Measurements from ENCODE around the gene FAAP20. TPM values are rescaled to one million over a fixed set of nuclear protein-coding genes. Genes with fewer than 3 reads are reported as not detected.

The FAAP20 gene
- polyA plus RNA-seq, 2 of the 4 experiments (the other 2 are of a cell fraction): 5.1 to 26.0 TPM

DNA sequence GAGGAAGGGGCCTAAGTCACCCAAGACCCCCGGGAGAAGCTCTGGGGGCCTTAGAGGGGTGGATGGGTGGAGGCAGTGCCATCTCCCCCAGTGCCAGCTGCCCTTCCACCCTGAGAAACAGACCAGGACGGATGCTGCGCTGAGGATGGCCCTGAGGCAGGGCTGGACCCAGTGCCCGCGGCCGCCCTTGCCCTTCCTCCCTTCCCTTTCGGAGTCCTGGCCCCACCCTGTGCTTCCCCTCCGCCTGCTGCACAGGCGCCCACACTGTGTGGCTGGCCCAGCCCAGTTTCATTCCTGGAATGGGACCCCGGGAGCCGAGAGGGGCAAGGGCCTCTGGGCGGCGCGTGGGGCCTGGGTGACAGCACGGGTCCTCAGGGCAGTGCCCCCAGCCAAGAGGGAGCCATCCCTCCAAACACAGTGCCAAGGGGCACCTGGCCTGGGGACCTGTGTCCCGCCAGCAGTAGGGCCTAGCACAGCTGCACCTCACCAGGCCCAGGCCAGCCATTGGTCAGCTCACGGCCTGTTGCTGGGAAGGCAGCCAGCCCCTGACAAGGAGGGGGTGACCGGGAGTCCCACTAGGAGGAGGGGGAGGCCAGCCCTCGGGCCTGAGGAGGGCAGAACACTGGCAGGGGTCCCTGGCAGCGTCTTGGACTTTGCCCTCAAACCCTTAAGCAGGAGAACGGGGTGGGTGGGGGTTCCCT, 20.1 kb upstream of the FAAP20 start:
- ATAC-seq (no peak), DNase-seq (ENCODE audit: low read depth in 1 of 2, low spot score in 1 of 2) (no peak), FAIRE-seq (no peak)
- Histone ChIP-seq H3K27ac (peak overlapping the region; percentile 99 to 100; a peak in 4 of 6 replicates), H3K4me1 (peaks cover 36% of the 10 kb centered on the region), H3K4me3 (no peak overlapping the region), H3K9me3 (no peaks in the 10 kb centered on the region), H3K4me2 (no peak overlapping the region)
- no peak for TF ChIP-seq KDM1A (IDR thresholded peaks at IDR 0.05; ENCODE audit: low read depth)
- no peak for TF ChIP-seq NPAS2 (CRISPR knock-in tag; IDR thresholded peaks at IDR 0.05; ENCODE audit: borderline replicate concordance)
- TF ChIP-seq EP300 (IDR thresholded peaks at IDR 0.05): no peak
- TF ChIP-seq, protein P1, sequence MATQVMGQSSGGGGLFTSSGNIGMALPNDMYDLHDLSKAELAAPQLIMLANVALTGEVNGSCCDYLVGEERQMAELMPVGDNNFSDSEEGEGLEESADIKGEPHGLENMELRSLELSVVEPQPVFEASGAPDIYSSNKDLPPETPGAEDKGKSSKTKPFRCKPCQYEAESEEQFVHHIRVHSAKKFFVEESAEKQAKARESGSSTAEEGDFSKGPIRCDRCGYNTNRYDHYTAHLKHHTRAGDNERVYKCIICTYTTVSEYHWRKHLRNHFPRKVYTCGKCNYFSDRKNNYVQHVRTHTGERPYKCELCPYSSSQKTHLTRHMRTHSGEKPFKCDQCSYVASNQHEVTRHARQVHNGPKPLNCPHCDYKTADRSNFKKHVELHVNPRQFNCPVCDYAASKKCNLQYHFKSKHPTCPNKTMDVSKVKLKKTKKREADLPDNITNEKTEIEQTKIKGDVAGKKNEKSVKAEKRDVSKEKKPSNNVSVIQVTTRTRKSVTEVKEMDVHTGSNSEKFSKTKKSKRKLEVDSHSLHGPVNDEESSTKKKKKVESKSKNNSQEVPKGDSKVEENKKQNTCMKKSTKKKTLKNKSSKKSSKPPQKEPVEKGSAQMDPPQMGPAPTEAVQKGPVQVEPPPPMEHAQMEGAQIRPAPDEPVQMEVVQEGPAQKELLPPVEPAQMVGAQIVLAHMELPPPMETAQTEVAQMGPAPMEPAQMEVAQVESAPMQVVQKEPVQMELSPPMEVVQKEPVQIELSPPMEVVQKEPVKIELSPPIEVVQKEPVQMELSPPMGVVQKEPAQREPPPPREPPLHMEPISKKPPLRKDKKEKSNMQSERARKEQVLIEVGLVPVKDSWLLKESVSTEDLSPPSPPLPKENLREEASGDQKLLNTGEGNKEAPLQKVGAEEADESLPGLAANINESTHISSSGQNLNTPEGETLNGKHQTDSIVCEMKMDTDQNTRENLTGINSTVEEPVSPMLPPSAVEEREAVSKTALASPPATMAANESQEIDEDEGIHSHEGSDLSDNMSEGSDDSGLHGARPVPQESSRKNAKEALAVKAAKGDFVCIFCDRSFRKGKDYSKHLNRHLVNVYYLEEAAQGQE (IDR thresholded peaks at IDR 0.05): no peak
- no peak for TF ChIP-seq EHF (CRISPR knock-in tag; IDR thresholded peaks at IDR 0.05)
- TF ChIP-seq, protein P2, sequence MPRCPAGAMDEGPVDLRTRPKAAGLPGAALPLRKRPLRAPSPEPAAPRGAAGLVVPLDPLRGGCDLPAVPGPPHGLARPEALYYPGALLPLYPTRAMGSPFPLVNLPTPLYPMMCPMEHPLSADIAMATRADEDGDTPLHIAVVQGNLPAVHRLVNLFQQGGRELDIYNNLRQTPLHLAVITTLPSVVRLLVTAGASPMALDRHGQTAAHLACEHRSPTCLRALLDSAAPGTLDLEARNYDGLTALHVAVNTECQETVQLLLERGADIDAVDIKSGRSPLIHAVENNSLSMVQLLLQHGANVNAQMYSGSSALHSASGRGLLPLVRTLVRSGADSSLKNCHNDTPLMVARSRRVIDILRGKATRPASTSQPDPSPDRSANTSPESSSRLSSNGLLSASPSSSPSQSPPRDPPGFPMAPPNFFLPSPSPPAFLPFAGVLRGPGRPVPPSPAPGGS (IDR thresholded peaks at IDR 0.05): no peak
- TF ChIP-seq RCOR1 (IDR thresholded peaks at IDR 0.05; ENCODE audit: low read depth, low read length): no peak
- no peak for TF ChIP-seq POLR2AphosphoS2 (conservative IDR thresholded peaks at IDR 0.05; ENCODE audit: low read length)
- no peak for TF ChIP-seq HOXB5 (CRISPR knock-in tag; IDR thresholded peaks at IDR 0.05)
- TF ChIP-seq, protein P3, sequence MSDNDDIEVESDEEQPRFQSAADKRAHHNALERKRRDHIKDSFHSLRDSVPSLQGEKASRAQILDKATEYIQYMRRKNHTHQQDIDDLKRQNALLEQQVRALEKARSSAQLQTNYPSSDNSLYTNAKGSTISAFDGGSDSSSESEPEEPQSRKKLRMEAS (IDR thresholded peaks at IDR 0.05): no peak
- ChIA-PET POLR2A (no interaction called here), CTCF (interaction anchor here (0.5 kb wide), 1 partner anchor 20 kb away, joined by 3 read pairs; no protein-coding TSS in a partner anchor)
- WGBS (ENCODE audit: missing lambda C conversion rate): 86% methylated on average over 7 of the region's 21 CpGs

DNA sequence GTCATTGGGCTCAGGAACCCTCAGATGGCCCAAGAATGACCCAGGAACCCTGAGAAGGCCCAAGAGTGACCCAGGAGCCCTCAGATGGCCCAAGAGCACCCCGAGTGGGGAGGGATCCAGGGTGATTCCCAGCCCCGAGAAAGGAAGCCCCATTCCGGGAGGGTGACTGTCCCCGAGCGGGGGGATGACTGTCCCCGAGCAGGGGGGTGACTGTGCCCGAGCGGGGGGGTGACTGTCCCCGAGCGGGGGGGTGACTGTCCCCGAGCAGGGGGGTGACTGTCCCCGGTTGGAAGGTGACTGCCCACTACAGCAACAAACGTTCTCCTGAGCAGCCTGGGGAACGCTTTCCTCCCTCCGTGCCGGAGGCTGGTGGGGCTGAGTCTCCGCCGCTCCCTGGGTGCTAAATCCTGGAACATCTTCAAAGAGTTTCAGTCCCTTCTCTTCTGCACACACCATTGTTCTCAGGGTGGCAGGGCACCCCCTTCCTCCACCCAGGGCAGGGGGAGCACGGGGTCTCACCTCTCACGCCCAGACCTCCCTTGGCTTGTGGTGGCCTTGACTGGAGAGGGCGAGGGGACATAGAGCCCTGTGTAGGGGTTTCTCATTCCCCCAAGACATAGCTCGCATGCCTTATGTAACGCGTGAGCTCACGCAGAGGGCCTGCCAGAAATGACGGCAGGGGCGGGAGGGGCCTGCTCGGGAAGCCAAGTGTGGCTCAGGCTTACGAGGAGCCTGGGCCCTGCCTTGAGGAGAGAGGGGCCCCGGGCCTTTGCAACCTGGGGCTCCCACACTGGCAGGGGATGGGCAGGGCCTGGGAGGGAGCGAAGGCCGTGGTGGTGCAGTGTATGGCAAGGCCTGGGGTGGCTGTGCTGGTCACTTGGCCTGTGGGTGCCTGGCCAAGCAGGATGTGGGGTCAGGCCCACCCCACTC, 19.3 kb upstream of the FAAP20 start:
- WGBS (ENCODE audit: missing lambda C conversion rate): 94% methylated on average over 18 of the region's 32 CpGs
- no peak for DNase-seq (ENCODE audit: low read depth in 1 of 2, low spot score in 1 of 2)
- Histone ChIP-seq H3K4me3 (no peak overlapping the region), H3K4me2 (peak overlapping the region; percentile 76), H3K27ac (peak overlapping the region; percentile 99 to 100), H3K4me1 (peaks cover 44% of the 10 kb centered on the region), H3K9me3 (no peaks in the 10 kb centered on the region)
- no peak for TF ChIP-seq HDAC2 (IDR thresholded peaks at IDR 0.05)
- no peak for TF ChIP-seq SREBF2 (IDR thresholded peaks at IDR 0.05)
- TF ChIP-seq RARB (CRISPR knock-in tag; IDR thresholded peaks at IDR 0.05): no peak
- TF ChIP-seq HOXA7 (CRISPR knock-in tag; IDR thresholded peaks at IDR 0.05): no peak
- no peak for TF ChIP-seq CHD2 (IDR thresholded peaks at IDR 0.05; ENCODE audit: low read length, partially characterized antibody)
- TF ChIP-seq, protein P4, sequence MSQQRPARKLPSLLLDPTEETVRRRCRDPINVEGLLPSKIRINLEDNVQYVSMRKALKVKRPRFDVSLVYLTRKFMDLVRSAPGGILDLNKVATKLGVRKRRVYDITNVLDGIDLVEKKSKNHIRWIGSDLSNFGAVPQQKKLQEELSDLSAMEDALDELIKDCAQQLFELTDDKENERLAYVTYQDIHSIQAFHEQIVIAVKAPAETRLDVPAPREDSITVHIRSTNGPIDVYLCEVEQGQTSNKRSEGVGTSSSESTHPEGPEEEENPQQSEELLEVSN (IDR thresholded peaks at IDR 0.05; ENCODE audit: borderline replicate concordance, low read depth): no peak
- TF ChIP-seq HOXB5 (CRISPR knock-in tag; IDR thresholded peaks at IDR 0.05): no peak
- TF ChIP-seq BHLHE40 (IDR thresholded peaks at IDR 0.05; ENCODE audit: low read depth, low read length): no peak
- TF ChIP-seq KDM5A (IDR thresholded peaks at IDR 0.05): no peak
- TF ChIP-seq POLR2AphosphoS2 (conservative IDR thresholded peaks at IDR 0.05; ENCODE audit: low read length): no peak
- TF ChIP-seq POLR2A (IDR thresholded peaks at IDR 0.05; ENCODE audit: low read length): no peak
- TF ChIP-seq, protein P1 (IDR thresholded peaks at IDR 0.05): no peak
- TF ChIP-seq, protein P5, sequence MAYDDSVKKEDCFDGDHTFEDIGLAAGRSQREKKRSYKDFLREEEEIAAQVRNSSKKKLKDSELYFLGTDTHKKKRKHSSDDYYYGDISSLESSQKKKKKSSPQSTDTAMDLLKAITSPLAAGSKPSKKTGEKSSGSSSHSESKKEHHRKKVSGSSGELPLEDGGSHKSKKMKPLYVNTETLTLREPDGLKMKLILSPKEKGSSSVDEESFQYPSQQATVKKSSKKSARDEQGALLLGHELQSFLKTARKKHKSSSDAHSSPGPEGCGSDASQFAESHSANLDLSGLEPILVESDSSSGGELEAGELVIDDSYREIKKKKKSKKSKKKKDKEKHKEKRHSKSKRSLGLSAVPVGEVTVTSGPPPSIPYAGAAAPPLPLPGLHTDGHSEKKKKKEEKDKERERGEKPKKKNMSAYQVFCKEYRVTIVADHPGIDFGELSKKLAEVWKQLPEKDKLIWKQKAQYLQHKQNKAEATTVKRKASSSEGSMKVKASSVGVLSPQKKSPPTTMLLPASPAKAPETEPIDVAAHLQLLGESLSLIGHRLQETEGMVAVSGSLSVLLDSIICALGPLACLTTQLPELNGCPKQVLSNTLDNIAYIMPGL (CRISPR knock-in tag; IDR thresholded peaks at IDR 0.05; ENCODE audit: borderline replicate concordance): no peak
- FAIRE-seq: no peak
- ChIA-PET CTCF (interaction anchor here (0.5 kb wide), 1 partner anchor 21 kb away, joined by 3 read pairs; no protein-coding TSS in a partner anchor), POLR2A (no interaction called here)
- ATAC-seq: no peak
